HG02610 (cell line): ENCODE data around the gene CCDC78.
"Not testable (repeated sequence)": the region's sequence is repeated elsewhere in the genome, so short reads cannot be mapped to it uniquely, and the experiment has no call there.

Experiments
- ATAC-seq: cut with Tn5 transposase; IDR thresholded peaks from one replicate; pipeline ENCODE4 v1.9.1; 2021; ENCODE audit warnings: mild to moderate bottlenecking, moderate library complexity; ENCODE audit not compliant: unreplicated experiment

Gene CCDC78

DNA sequence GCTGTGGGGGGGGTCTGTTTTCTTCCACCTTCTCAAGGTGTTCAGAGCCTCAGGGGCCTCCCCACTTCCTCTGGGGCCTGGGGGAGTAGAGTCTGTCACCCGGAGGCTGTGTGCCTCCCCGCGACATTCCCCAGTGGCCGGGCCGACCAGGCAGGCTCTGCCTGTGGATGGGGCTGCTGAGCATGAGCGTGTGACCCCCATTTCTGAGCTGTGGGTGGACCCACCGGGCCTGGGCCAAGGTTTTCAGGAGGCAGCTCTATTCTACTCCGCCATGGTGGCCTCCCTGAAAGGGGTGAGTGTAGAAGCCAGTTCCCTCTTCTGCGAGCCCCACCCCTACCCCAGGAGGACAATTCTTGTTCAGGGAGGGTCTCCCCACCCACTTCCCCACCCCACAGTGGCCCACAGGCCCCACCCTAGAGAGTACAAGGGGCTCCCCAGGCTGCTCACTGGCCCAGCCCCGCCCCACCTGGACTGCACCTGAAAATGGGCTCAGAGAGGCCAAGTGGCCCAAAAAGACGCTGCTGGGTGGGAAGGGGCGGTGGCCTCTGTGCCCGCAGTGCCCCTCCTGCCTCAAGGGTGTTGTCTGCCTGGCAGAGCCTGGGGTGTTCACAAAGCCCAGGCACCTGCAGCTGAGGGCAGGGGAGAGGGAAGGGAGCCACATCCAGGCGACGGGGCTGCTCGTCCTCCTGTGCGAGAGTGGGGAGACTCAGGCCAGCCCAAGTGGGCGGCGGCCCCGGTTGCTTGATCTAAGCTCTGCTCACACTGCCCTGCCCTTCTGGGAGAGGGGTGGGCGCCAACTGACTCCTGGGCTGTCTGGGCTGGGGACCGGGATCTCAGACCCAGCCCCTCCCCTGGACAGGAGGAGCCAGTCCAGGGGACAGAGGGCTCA lies 35.6 kb upstream of the CCDC78 start:
- ATAC-seq = no peak

DNA sequence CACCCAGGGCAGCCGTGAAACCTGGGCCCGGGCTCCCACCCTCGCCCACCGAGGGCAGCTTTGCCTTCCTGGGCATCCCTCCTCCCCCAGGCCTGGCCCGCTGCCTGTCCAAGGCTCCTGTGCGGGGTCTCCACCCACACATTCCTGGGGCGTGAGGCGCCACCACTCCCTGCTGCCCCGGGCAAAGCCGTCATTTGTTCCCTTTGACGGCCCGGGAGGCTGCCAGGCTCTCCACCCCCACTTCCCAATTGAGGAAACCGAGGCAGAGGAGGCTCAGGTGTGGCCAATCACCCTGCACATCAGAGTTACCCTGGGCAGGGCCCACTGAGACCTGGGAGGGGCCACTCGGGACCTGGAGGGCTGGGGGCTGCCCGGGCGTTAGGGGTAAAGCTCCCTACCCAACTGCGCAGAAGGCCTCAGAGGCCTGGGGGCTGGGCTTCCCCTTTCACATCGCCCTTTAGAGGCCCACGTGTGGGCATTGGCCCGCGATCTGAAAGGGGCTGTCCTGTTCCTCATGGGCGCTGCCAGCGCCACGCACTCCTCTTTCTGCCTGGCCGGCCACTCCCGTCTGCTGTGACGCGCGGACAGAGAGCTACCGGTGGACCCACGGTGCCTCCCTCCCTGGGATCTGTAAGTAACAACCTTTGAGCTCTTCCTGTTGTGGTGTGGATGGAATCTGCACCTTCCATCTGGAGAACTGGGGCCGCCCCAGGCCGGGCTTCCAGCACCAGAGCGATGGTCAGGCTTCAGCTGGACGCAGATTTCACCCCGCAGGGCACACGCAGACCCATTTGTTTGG lies 34.5 kb upstream of the CCDC78 start, which contains the start of gene MSLN:
MSLN (plus strand) TSS at position 190 of the 799 bp plus-strand sequence. CDS start 1,947 bp downstream, outside the sequence.
- ATAC-seq = no peak

DNA sequence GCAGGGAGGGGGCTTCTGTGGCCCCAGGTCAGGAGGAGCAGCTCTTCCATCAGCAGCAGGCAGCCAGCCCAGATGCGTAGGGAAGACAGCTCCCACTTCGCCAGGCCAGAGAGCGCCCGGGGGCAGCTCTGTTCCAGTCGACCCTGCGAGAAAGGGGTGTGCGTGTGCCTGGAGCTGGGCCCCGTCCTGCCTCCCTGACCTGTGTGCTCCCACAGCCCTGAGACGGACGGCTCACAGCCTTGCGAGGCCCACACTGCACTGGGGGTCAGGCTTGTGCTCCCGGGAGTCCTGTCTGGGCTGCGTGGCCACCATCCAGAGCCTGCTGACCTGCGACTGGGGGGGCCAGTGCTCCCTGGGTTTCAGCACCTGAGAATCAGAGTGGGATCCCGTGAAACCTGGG lies 33.8 kb upstream of the CCDC78 start:
- ATAC-seq = no peak

DNA sequence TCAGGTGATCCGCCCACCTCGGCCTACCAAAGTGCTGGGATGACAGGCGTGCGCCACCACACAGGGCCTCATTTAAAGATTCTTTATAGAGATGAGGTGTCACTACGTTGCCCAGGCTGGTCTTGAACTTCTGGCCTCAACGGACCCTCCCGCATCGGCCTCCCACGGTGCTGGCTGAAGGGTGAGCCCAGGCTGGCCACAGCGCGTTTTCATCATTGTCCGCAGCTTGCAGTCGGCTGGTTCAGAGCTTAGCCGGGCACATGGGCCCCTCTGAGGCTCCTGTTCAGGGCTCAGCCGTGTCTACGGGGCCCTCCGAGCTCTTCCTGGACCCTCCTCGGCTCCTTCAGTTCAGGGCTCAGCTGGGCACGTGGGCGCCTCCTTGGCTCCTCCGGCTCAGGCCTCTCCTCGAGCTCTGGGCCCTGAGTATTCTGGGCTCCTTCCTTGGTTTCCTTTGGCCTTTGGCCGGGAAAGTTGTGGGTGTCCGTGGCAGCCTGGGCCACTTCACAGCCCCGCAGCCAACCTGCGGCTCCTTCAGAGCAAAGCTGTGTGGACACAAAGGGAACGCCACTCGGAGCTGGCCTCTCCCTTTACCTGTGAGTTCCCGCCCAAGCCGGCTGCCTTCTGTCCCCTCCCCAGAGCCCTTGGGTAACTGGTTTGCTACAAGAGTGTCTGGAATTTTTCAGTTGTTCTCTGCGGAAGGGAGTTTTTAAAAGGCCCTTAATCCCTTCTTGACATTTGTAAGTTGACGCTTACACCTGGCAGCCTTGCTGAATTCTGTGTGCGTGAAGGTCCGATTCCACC lies 33.1 kb upstream of the CCDC78 start:
- ATAC-seq = no peak

DNA sequence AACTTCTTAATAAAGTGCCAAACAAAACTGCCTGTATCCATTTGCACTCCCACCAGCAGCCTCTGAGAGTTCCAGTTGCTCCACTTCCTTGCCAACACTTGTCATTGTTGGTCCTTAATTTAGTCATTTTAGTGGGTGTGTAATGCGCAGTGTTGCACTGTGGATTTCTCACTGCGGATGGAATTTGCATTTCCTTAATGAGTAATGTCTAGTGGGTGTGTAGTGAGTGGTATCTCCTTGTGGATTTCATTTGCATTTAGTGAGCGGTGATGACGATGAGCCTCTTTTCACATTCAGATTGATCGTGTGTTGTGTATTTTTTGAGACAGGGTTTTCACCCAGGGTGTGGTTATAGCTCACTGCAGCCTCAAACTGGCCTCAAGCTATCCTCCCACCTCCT lies 30.2 kb upstream of the CCDC78 start:
- ATAC-seq = no peak

DNA sequence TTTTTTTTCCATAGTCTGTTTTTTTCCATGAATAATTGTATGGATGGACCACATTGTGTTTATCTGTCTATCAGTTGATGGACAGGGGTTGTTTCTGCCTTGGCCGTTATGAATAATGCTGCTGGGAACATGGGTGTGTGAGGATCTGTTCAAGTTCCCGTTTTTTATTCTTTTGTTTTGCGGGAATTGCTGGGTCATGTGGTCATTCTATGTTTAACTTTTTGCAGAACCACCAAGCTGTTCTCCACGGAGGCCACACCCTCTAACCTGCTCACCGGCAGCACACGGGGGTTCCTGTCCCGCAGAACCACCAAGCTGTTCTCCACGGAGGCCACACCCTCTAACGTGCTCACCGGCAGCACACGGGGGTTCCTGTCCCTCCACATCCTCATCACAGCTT lies 28.4 kb upstream of the CCDC78 start:
- ATAC-seq = no peak

DNA sequence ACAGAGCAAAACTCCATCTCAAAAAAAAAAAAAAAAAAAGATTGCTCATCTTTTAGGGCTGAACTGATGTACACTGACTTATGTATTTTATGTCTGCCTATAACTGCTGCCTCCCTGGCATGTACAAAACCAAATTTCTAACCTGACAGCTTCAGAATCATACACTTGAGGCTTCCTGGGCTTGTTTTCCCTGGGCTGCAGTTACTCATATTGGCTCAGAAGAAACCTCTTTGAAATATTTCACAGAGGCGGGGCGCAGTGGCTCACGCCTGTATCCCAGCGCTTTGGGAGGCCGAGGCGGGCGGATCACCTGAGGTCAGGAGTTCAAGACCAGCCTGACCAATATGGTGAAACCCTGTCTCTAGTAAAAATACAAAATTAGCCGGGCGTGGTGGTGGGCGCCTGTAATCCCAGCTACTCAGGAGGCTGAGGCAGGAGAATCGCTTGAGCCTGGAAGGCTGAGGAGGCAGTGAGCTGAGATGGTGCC lies 27.9 kb upstream of the CCDC78 start:
- not testable (repeated sequence) for ATAC-seq

DNA sequence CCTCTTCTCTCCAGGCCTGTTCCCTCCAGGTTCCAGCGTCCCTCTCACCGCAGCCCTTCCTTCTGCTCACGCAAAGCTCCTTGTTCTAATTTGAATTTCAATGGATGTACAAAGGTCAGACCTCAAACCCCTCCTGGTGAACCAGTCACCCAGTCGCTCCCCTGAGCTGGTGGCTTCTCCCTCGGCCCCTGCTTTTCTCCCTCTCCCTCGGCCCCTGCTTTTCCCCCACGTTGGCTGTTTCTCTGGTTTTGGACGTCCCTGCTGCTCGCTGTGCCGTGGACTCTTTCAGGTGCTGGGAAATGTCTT lies 25.7 kb upstream of the CCDC78 start:
- no peak for ATAC-seq

DNA sequence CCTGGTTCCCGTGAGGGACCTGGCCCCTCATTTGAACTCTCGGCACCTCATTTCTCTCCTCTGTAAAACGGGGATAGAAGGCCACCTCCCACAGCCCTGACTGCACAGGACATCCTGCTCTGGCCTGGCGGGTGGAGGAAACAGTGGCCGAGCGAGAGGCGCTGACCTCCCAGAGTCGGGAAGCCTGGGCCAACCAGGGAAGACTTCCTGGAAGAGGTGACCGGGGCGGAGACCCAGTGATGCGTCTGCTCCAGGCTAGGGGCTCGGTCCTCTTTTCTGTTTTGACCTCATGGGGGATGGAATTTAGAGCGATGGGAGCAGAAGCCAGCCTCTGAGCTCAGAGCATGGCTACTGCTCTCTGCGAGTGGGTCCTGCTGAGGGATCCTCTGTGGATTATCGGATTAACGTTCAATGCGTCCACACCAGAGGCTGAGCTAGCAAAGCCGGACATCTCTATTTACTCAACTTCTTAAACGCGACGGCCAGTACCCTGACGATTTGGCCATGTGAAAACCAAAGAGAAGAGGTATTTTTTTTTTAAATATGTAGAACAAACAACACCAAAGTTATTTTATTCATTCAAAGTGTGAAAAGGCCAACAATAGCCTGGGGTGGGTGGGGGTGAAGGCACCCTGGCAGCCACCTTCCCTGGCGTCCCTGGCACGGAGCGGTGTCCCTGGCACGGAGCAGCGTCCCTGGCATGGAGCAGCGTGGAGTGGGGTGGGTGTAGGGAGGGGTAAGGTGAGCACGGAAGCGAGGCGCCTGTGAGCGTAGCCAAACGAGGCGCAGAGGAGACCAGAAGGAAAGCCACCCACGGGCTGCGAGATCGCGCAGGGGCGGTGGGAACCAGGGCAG lies 25.1 kb upstream of the CCDC78 start:
- ATAC-seq = no peak

DNA sequence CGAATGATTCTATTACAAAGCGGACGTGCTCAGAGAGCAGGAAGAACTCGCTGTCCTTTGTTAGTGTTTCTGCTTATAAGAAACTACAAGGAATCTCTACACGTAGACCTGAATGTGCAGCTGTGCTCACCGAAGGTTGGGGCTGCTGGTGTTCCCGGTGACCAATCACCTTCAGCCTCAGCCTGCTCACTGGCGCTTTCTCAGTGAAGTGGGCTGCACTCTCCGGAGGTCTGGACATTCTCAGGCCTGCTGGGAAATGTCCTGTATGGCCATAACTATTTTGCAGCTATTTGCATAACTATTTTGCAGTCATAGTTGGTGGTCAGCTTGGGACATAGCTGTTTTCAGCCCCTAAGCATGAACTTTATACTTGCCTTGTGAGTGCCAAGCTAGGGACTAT lies 24.2 kb upstream of the CCDC78 start:
- ATAC-seq = no peak

DNA sequence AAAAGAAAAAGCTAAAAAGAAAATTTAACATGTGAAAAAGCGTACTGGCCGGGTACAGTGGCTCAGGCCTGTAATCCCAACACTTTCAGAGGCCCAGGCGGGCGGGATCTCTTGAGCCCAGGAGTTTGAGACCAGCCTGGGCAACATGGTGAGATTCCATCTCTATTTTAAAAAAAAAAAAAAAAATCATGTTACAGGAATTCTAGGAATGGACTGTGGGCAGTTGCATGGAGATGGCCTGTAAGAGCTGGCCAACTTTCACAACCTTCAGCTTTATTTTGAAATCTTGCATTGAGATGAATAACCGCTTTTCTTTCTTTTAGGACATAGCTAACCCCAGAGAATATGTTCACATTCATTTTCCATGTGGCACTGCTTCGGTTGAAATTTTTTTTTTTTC lies 22.8 kb upstream of the CCDC78 start:
- no peak for ATAC-seq

DNA sequence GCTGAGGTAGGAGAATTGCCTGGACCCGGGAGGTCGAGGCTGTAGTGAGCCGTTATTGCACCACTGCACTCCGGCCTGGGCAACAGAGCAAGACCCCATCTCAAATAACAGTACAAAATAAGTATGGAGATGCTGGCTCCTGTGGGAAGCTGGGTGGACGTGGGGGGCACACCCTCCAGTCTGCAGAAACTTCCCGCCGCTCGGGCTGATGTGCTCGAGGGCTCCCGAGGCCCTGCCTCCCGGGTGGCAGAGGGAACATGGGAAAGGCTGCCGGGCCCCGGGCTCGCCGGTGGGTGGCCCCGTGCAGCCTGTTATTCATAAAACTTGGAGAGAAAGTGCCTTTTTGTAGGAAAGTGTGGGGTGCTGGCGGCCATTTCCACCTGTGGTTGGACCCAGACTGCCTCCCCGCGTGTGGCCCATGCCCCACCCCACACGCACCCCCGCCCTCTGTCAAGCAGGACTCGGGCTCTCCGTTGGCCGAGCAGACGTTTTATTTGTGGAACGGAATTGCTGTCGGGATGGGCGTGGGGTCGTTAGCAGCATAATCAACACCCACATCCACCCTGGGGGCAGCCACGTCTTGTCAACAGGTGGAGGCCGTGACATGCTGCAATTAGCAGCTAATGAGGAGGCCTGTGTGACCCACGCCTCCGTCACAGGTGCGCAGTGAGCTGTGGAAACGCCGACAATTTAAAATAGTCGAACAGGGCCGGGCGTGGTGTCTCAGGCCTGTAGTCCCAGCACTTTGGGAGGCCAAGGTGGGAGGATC lies 21.9 kb upstream of the CCDC78 start:
- no peak for ATAC-seq

DNA sequence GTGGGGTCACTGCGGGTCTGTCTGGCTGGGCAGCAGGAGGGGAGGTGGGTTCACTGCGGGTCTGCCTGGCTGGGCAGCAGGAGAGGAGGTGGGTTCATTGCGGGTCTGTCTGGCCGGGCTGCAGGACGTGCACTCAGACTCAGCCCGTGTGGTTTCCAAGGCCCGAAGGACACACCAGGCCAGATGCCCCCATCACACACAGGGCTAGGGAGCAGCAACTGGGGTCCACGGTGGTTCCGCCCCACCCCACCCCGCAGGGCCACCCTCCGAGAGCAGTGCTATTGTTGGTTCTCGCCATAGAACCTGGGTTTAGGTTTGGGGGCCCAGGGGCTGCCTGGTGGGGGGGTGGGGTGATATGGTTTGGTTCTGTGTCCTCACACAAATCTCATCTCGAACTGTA lies 20.4 kb upstream of the CCDC78 start:
- no peak for ATAC-seq

DNA sequence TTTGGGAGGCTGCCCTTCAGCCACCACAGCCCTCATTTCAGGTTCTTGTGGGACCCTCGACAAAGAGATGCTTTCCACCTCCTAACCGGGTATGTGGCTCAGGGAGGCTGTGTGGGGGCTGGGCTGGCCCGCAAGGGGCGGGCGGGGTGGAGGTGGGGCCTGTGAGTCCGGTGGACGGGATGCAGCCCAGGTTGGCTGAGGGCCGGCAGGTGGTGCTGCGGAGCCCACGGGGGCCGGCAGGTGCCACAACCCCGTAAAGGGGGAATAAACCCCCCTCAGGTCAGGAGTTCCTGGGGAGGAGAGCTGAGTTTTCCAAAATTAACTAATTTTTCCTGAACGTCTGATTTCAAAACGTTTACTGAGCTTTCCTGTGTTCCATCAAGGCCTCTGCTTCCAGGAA lies 19.5 kb upstream of the CCDC78 start:
- no peak for ATAC-seq

DNA sequence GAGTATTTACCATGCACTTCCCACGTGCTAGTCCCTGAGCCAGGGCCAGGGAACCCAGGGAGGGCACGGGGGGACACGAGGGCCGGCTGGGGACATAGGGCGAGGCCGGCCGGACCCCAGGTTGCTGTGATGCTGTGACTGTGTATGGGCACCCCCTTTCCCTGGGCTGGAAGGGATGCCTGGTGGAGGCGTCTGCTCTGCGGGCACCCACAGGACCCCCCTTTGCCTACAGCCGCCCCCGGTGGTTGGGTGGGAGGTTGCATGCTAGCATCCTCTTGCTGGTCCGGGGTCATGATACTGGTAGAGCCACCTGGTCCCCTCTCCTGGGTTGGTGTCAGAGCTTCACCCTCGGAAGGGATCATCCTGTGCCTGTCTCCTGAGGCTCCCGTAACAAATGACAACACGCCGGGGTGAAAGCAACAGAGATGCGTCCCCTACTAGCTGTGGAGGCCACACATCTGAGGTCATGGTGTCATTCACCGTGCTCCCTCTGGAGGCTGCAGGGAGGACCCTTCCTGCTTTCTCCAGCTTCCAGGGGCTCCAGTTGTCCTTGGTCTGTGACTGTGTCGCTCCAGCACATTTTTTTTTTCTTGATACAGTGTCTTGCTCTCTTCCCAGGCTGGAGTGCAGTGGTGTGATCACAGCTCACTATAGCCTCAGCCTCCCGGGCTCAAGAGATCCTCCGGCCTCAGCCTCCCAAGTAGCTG lies 17.7 kb upstream of the CCDC78 start:
- no peak for ATAC-seq

DNA sequence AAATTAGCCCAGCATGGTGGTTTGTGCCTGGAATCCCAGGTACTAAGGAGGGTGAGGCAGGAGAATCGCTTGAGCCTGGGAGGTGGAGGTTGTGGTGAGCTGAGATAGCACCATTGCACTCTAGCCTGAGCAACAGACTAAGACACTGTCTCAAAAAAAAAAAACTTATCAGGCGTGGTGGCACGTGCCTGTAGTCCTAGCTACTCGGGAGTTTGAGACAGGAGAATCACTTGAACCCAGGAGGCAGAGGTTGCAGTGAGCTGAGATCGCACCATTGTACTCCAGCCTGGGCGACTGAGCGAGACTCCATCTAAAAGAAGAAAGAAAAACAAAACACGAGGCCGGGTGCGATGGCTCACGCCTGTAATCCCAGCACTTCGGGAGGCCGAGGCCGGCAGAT lies 16.7 kb upstream of the CCDC78 start:
- ATAC-seq = not testable (repeated sequence)

DNA sequence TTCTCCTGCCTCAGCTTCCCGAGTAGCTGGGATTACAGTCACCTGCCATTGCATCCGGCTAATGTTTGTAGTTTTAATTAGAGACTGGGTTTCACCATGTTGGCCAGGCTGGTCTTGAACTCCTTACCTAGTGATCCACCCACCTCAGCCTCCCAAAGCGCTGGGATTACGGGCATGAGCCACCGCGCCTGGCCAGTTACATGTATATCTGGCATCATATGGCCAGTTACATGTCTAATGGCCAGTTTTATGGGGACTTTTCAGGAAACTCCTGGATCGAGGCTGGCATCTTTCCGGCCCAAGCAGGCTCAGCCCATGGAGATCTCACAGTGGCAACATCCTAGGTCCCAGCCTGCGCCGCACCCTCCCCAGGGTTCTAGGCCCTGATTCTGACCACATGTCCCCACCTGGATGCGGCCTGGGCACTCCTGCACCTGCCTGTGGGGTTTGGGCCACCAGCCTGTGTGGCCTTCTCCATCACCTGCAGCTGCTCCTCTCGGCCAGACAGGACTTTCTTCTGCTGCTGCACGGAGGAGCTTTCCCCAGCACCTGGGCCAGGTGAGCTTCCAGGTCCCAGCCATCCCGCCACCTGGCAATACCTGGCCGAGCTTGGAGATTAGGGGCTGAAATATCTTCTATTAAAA lies 15.9 kb upstream of the CCDC78 start:
- no peak for ATAC-seq

DNA sequence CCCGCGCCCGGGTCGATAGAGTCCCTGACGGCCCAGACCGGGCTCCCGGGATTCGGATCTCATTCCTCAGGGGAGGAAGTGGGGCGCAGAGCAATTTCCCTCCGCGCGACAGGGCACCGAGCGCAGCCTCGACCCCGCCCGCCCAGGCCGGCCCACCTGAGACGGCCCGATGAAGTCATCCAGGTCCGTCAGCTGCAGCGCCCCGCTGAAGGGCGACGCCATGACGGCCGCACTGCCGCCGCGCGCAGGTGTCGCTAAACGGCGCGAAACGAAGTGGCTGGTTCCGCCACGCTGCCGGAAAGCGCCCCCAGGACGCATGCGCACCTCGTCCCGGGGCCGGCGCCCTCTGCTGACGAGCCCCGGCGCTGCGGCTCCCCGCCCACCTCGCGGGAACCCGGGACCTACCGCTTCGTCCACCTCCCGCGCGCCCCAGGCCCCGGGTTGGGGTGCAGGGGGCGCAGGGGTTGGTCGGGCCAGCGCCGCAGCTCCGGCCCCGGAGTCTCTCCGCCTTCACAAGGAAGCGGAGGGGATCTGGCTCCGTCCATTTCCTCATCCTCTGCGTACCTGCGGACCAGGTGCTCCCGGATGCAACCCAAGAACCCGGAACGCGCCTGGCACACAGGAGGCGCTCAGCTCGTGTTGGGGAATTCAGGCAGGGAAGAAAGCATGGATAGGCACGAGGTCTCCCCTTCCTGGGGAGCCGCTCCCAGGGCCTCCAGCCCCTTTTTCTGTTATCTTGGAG lies 14.7 kb upstream of the CCDC78 start, which contains the start of gene CIAO3:
CIAO3 (minus strand) TSS at position 234 of the 742 bp plus-strand sequence; CDS start at position 222, 12 bp downstream.
- peak; percentile 77 for ATAC-seq
